8988T (cell line): ENCODE results near the gene VPS8.
"Not testable (repeated sequence)": the region's sequence is repeated elsewhere in the genome, so short reads cannot be mapped to it uniquely, and the experiment has no call there.

Source experiments
- DNase-seq: peaks from one replicate; pipeline ENCODE4 v3.0.0; 2011

VPS8 gene

DNA sequence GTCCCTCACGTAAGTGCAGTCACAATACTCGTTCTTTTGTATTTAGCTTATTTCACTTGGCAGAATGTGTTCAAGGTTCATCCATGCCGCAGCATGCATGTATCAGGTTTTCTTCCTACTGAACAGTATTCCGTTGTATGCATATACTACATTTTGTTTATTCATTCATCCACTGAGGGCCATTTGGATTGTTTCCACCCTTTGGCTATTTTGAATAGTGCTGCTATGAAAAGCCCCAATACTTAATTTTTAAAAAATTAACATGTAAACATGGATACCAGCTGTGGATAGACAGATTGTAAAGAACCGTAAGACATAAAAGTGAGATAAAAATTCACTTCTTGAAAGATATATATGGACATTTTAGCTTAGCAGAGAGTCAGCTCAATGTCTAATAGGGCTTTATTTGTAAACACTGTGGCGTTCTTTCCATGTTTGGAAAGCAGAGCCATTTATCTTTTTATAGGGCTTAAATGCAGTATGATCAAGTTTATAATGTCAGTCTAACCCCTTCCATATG, 115.9 kb downstream of the VPS8 start:
- no peak for DNase-seq

- no peak for DNase-seq
Observed at GRCh38 chr3:184932777-184933176, 120.8 kb downstream of the VPS8 start.

DNA sequence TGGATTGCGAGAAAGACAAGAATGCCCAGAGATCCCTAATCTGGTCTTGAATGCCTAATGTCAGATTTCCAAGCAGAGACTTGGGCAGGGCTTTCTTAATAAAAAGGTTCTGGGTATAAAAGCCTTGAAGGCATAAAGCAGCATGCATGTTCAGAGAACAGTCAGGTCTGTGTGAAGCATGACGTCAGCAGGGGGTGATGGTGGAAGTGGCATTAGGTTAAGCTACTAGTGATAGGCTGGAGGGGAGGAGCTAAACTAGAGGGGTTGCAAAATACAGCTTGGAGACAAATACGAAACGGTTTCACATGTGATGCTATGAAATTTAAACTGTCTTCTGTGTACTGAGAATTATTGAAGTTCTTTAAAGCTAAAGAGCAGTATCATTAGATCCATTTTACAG, 125.6 kb downstream of the VPS8 start:
- DNase-seq = no peak

GRCh38 chr3:184941408-184941807, 129.4 kb downstream of the VPS8 start:
- no peak for DNase-seq

DNA sequence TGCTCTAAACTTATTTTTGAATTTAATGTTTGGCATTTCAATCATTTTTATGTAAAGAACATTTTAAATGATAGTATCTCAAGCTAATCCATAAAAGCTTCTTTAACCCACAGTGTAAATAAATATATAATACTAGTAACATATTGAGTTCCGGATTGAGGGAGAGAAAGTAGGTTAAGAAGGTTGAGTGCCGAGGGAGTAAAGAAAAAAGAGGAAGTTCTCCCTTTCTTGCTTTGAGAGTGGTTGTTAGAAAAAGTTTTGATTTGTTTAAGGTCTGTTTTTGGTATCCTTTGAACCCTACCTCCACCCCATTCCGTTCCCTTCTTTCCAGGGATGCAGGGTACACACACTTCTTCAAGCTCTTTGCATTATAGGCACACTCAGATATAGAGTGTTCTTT, 130.8 kb downstream of the VPS8 start:
- DNase-seq = no peak

DNA sequence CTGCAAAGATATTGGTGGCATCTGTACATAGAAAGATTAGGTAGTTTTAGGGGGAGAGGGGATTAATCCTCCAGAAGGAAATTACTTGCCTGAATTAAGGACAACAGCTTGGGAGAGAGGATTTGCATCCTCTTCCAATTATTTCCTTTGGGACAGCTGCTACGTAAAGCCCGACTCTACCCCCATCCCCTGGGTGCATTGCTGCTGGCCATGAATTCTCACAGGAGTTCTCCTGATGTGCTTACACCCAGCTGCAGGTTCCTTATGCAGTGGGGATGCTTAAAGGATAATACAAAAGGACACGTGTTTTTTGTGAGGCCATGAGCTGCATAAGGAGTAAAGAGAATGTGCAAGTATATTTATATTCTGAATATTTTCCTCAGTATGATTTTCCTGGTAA, 132.3 kb downstream of the VPS8 start:
- DNase-seq = no peak

GRCh38 chr3:184945886-184946625, 134.1 kb downstream of the VPS8 start:
- no peak for DNase-seq

DNA sequence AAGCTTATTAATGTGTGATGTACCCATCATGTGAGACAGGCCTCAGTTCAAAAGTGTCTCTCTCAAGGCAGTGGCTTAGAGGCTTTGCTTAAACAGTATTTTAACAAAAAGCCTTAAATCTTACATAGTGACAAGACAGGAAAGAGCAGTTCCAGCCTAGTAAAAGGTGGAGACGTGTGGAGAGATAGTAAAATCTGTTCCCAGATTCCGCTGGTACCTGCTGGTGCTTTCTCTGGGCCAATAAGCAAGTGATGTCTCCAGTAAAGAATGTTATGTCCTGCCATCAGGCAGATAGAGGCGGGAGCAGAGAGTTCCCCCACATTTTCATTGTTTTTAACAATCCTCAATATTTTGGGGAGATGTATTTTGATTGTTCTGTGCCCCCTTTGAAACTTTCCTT, 135.0 kb downstream of the VPS8 start:
- DNase-seq = no peak

GRCh38 chr3:184949251-184949965, 137.4 kb downstream of the VPS8 start:
- no peak for DNase-seq

- DNase-seq = not testable (repeated sequence)
Observed at GRCh38 chr3:184950816-184951215, 138.8 kb downstream of the VPS8 start.

DNA sequence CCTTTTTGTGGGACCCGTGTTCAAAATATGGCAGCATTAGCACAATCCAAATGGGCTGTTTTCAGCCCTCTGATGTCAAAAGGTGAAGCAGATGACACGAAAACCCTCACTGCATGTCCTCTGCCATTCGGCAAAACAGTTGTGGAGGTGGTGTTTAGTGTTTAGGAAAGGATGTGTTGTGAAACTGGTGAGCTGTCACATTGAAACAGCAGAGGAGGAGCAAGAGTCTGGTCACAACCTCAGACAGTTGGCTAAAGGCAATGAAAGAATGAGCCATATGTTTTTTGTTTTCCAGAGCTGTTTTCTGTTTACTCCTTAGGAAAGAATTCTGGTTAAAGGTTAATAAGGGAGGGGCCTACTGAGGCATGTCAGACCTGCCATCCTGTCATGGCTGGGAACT, 140.7 kb downstream of the VPS8 start:
- DNase-seq = no peak

- DNase-seq = no peak
Observed at GRCh38 chr3:184953401-184953800, 141.4 kb downstream of the VPS8 start.

DNA sequence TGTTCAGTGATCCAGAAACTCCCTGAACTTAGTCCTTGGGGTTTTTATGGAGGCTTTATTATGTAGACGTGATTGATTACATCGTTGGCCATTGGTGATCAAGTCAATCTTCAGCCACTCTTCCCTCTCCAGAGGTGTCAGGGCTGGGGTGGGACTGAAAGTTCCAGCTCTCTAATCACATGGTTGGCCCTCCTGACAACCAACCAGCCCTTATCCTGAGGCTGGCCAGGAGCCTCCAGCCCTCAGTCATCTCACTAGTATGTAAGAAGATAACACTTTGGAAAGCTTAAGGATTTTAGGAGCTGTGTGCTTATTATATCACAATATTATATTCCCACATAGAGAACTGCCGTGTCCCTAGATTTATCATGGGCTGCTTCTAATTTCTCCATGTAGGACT, 142.3 kb downstream of the VPS8 start:
- DNase-seq = no peak

- not testable (repeated sequence) for DNase-seq
Observed at GRCh38 chr3:184954851-184955250, 142.9 kb downstream of the VPS8 start.

DNA sequence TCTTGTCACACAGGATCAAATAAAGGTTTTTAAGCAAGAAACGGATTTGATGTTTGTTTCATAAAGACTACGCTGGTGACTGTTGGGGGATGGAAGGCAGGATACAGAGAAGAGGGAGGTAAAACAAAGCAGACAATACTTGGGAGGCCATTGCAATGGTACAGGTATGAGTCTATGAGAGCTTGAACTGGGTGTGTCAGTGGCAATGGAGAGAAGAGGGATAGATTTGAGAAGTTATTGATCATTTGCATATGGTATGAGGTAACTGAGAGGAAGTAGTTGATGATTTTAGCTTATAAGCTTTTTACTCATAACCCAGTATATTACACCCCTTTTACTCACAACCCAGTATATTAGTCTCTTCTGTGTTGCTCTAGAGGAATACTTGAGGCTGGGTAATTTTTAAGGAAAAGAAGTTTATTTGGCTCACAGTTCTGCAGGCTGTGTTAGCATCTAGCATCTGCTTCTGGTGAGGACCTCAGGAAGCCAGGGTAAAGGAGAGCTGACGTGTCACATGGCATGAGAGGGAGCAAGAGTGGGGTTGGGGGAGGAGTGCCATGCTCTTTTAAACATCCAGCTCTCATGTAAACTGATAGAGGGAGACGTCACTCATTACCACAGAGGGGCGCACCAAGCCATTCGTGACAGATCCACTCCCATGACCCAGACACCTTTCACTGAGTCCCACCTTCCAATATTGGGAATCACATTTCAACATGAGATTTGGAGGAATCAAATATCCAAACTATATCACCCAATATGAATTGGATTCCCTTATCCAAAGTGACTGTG, 153.9 kb downstream of the VPS8 start:
- DNase-seq = no peak

- DNase-seq = no peak
Observed at GRCh38 chr3:184968115-184968514, 156.1 kb downstream of the VPS8 start.

- no peak for DNase-seq
Observed at GRCh38 chr3:184970186-184970585, 158.2 kb downstream of the VPS8 start.

DNA sequence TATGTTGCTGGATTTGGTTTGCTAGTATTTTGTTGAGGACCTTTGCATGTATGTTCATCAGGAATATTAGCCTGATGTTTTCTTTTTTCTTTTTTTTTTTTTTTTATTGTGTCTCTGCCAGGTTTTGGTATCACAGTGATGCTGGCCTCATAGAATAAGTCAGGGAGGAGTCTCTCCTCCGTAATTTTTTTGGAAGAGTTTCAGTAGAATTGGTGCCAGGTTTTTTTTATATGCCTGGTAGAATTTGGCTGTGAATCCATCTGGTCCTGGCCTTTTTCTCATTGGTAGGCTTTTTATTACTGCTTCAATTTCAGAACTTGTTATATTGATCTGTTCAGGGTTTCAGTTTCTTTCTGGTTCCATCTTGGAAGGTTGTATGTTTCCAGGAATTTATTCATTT, 165.8 kb downstream of the VPS8 start:
- no peak for DNase-seq

DNA sequence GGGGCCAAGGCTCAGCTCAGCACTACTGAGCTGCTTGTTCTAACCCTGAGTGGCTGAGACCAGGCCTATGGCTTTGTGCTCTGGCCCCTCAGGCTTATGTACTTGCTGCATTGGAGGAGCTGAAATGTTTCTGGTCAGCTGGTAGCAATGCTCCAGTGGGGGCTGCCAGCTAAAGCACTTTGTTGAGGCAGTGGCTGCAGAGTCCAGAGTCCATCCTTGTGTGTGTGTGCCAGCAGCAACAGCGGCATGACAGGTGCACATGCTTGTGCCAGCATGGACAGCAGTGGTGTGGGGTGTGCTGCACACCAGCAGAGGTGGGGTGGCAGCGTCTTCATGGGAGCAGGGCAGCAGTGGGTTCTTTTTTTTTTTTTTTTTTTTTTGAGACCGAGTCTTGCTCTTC, 169.1 kb downstream of the VPS8 start:
- DNase-seq = no peak

GRCh38 chr3:184982076-184982475, 170.1 kb downstream of the VPS8 start:
- no peak for DNase-seq

GRCh38 chr3:184985586-184985985, 173.6 kb downstream of the VPS8 start:
- no peak for DNase-seq

DNA sequence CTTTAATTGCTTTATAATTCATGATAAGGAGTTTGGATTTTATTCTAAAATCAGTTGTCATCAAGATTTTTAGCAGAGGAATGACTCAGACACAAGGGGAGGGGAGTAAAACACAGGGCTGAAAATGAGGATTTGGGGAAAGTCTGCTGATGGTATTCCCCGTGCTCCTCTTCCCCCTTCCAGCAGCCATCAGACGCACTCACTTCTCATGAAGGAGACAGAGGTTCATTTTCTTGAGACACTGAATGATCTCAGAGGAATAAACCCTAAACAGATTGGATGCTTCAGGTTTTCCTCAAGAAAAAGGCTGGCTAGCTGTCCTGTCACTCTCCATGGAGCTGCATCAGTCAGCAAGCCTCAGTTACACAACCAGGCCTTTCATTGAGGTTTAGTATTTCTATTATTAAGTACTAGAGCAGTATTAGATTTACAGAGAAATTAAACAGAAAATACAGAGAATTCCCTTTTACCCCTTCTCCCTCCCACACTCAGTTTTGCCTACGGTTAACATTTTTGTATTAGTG, 174.5 kb downstream of the VPS8 start:
- no peak for DNase-seq

DNA sequence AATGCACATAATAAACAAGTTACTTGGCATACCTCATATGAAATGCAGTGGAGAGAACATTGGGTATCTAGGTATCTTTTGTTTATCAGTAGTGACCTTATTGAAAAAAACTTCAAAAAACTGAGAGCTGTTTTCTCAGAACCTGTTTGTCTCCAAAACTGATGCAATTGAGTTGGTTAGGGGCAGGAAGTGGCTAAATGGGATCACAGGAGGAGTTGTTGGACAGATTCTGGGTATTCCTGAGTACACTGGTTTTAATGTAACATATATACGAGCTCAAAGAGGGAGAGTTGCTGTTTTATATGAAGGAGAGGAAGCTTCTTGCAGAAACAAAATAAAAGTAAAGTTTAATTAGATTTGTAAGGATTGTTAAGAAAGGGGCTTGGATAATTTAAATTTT, 181.4 kb downstream of the VPS8 start:
- DNase-seq = no peak
